Mesenteric fat pad (tissue), 1 donor: ENCODE results near the gene NTRK3. TPM values are rescaled to one million over a fixed set of nuclear protein-coding genes. Genes with fewer than 3 reads are reported as not detected.
"Not testable (repeated sequence)": the region's sequence is repeated elsewhere in the genome, so short reads cannot be mapped to it uniquely, and the experiment has no call there.

ENCODE experiments used
- DNase-seq: peaks from one replicate; pipeline ENCODE4 v3.0.0-alpha.2; 2020; ENCODE audit warnings: low spot score
- total RNA-seq: library from RNA; stranded (reverse); fragmentation: NEBNext Ultra II Directional; extraction: Animal tissue kit (Norgen Biotek cat#: 25700); gene quantifications from one replicate; pipeline ENCODE4 v1.2.1, GENCODE V29; 2021
- donor health status: DM: yes; HTN: yes; CAD: no.

Gene NTRK3
- total RNA-seq, 1 donor from 2014 or later = 1.6 TPM

GRCh38 chr15:87841426-87841998 is 415.0 kb downstream of the NTRK3 start:
- no peak for DNase-seq

GRCh38 chr15:87835830-87836229 is 420.7 kb downstream of the NTRK3 start:
- not testable (repeated sequence) for DNase-seq

GRCh38 chr15:87833333-87833732 is 423.2 kb downstream of the NTRK3 start:
- not testable (repeated sequence) for DNase-seq

- no peak for DNase-seq
Observed at GRCh38 chr15:87829332-87830050, 427.0 kb downstream of the NTRK3 start.

DNA sequence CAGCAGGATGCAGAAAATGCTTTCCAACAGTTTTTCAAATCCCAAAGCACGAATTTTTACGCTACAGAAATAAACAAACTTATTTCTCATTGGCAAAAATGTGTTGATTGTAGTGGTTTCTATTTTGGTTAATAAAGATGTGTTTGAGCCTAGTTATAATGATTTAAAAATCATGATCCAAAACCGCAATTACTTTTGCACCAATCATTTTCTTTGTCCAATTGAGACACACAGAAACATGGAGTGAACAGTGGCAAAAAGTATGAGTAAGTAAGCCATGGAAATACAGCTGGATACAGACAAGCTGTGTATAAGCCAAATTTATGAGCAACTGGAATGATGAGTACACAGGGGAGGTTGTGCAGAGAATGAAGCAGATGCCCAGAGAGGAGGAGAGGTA is 427.9 kb downstream of the NTRK3 start:
- no peak for DNase-seq

DNA sequence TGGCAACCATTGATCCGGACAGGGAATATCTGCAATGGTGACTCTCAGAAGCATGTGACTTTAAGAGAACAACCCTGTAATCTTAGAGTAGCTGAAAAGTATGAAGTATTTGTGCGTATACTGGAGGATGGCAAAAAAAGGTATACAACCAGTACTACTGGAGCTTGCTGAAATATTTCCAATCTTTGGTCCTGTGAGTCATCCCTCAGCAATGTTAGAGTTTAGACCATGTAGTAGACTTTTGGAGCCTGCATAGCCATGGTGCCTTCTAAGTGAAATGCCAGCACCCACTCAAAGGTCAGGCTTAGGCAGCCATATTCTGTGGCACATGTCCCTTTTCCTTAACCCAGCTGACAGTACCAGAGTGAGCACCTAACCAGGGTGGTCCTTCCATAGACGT is 429.4 kb downstream of the NTRK3 start:
- no peak for DNase-seq

- no peak for DNase-seq
Observed at GRCh38 chr15:87826119-87826747, 430.3 kb downstream of the NTRK3 start.

- no peak for DNase-seq
Observed at GRCh38 chr15:87818756-87819155, 437.8 kb downstream of the NTRK3 start.

GRCh38 chr15:87817553-87817952 is 439.0 kb downstream of the NTRK3 start:
- DNase-seq = no peak

DNA sequence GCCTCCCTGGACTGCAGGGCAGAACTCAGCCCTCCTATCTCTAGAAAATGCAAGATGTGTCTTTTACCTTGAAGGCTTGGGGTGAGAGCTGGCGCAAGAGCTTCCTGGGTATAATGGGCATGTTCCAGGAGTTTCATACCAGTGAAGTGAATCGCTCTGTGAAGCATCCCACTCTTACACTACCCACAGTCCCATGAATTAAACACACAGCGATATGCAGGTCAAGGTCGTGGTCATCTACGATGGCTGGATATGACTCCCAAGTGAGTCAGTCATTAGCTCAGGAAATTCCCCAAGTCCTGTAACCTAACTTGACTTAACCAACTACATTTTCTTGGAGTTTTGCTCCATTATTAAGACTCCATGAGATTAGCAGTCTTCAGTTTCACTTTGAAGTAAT is 439.7 kb downstream of the NTRK3 start:
- no peak for DNase-seq

GRCh38 chr15:87816016-87816415 is 440.5 kb downstream of the NTRK3 start:
- DNase-seq = no peak

Other genes starting within 250 kb of the NTRK3 start
- 50.8 TPM for gene MRPL46, start 210.6 kb upstream of the NTRK3 start, total RNA-seq
- 60.9 TPM for gene MRPS11, start 211.0 kb upstream of the NTRK3 start, total RNA-seq